Fibroblast of skin of right quadriceps (primary cell): ENCODE results near the gene RAB7B.
"Not testable (repeated sequence)": the region's sequence is repeated elsewhere in the genome, so short reads cannot be mapped to it uniquely, and the experiment has no call there.

Experiments
- DNase-seq: peaks from one replicate; pipeline ENCODE4 v3.0.0-alpha.2; 2013

Gene RAB7B

DNA sequence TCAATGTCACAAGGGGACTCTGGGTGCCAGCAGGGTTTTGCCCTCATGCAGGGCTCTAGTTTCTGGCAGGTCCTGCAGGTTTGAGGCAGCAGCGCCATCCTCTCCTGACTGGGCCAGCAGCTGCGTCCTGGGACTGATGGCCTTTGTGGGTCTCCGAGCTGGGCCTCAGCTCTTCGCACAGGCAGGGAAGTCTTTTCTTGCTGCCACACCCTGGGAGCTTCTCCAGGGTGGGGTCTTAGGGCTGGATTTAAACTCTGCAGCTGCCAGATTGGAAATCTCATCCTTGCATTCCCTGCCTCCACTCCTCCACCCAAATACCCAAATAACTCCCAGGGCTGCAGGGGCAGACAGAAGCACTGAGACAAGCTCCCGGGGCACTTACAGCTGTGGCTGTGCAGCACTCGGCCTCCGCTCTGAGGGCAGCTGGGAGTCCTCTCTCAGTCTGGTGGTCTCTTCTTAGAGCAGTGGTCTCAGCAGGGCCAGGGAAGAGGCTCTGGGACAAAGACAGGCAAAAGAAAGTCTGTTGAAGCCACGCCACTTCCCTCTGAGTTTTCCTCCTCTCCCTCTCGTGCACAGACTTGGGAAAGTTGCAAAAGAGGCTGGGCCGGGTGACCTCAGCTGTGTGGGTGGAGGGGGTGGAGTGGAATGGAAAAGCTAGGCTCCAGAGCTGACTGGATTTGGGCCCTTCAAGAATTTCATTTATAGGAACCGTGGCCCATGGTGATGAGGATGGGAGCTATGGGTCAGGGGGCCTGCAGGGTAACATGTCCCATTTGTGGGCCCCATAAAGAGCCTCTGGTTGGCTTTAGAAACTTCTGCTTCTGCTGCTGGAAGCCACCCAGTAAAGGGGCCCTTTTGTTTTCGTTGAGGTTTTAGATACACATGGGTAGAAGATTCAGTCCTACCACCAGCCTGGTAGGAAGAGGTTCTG, at the start of gene RAB7B:
TSS of gene RAB7B (minus strand) at position 525 of the 931 bp plus-strand sequence. CDS start 9,260 bp downstream, outside the sequence.
- peak; percentile 73 for DNase-seq

DNA sequence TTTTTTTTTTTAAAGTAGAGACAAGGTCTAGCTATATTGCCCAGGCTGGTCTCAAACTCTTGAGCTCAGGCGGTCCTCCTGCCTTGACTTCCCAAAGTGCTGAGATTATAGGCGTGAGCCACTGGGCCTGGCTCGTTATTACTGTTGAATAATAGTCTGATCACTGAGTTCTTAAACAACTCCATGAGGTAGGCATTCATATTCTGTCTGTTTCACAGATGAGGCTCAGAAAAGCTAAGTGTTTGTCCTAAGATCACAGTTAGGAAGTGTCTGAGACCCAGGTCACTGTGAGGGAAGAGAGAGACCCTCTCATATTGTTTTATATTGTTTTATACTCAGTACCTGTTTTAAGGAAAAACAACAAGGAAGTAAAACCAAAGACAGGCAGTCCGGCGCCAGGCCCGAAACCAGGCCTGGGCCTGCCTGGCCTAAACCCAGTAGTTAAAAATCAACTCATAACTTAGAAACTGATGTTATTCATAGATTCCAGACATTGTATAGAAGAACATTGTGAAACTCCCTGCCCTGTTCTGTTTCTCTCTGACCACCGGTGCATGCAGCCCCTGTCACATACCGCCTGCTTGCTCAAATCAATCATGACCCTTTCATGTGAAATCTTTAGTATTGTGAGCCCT, 49.2 kb upstream of the RAB7B start:
- not testable (repeated sequence) for DNase-seq

DNA sequence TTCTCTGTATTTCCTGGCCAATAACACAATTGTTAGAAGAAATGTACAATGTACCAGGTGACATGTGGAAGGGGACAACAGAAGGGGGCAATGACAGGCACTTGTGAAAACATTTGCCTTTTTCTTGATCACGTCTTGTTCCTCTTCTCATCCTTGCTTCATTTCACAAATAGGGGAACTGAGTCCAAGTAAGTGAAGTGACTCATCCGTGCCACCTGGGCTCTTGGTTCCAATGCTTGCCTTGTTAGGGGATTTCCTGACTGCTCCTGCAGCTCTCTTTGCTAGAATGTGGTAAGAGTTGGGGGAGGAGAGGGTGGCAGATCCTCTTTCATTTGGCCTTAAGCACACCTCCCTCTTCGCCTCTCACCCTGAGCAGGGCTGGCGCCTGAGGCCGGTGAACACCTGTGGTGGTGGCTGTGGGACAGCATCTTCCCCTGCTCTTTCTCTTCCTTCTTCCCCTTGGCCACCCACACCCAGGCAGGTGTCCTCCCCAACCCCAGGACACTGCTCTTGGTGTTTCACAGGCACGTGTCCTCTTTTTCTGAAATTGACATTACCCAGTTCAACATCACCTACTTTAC, 47.5 kb upstream of the RAB7B start:
- DNase-seq = no peak

GRCh38 chr1:206049919-206050600, 46.9 kb upstream of the RAB7B start:
- no peak for DNase-seq

DNA sequence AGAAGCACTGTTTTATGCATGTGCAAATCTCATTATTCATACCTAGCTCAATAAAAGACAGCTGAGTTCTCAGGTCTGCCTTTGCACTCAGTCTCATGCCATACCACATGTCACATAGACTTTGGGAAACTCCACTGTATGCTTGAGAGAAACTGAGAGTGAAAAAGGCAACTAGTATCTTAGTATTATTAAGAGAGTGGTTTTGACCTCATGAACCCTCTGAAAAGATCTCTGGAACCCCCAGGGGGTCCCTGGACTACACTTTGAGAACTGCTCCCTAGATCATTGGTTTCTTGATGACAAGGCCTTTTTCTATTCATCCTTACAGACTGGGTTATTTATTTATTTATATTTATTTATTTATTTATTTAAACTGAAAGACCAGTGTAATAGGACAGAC, 46.1 kb upstream of the RAB7B start:
- DNase-seq = no peak

DNA sequence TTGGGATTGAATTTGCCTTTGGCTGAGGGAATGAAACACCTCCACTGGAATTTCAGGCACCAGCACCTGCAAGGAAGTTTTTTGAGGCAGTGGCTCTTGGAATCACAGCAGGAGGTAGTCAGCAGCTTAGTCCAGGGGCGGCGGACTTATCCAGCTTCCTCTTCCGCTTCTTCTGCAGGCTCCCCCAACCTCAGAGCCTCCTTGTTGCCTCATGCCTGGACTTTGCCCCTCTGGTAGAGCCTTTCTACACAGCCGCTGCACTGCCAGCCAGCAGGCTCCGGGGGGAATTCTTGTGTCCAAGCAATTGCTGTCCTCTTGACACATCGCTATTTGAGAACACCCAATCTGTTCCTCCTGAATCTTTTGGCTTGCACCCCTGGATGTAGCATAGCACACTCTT, 45.4 kb upstream of the RAB7B start:
- no peak for DNase-seq

DNA sequence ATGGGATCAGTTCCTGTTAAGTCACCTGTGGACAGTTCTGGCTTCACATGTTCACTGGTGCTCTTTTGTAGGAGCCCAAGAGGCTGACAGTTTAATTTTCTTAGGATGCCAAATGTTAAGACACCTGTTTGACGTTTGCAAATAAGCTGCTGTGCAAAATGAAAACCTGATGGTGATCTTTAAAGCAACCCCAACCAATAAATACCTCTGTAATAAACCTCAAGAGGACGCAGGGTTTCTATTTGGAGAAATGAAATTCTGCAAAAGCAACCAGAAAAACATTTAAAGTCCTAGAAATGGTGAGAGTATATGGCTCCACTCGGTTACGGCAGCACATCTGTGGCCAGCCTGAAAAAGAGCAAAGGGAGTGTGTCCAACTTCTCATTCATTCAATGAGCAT, 44.1 kb upstream of the RAB7B start:
- no peak for DNase-seq

GRCh38 chr1:206041640-206042039, 38.4 kb upstream of the RAB7B start:
- DNase-seq = no peak

- no peak for DNase-seq
Measured at GRCh38 chr1:206040328-206040727, 37.1 kb upstream of the RAB7B start.

- no peak for DNase-seq
Measured at GRCh38 chr1:206039046-206039973, 36.1 kb upstream of the RAB7B start.

DNA sequence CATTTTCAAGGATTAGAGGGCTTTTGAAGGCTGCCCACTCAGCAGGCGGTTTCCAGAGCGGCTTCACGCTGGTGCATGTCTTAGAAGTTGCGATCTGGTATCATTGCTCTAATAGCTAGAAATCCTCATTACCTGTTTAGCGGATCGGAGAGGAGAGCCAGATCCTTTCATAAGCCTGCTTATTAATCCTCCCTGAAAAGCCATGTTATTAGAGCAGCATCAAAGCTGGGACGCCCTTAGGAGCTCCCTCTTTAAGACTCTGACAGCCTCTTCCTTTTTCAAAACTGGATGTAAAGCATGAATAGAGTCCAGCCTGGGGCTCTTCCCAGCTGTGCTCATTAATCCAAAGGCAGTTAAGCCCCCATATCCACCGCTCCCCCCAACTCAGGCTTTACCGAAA, 34.4 kb upstream of the RAB7B start:
- no peak for DNase-seq

GRCh38 chr1:206036663-206037455, 33.7 kb upstream of the RAB7B start:
- DNase-seq = no peak

- DNase-seq = no peak
Measured at GRCh38 chr1:206035027-206035426, 31.8 kb upstream of the RAB7B start.

DNA sequence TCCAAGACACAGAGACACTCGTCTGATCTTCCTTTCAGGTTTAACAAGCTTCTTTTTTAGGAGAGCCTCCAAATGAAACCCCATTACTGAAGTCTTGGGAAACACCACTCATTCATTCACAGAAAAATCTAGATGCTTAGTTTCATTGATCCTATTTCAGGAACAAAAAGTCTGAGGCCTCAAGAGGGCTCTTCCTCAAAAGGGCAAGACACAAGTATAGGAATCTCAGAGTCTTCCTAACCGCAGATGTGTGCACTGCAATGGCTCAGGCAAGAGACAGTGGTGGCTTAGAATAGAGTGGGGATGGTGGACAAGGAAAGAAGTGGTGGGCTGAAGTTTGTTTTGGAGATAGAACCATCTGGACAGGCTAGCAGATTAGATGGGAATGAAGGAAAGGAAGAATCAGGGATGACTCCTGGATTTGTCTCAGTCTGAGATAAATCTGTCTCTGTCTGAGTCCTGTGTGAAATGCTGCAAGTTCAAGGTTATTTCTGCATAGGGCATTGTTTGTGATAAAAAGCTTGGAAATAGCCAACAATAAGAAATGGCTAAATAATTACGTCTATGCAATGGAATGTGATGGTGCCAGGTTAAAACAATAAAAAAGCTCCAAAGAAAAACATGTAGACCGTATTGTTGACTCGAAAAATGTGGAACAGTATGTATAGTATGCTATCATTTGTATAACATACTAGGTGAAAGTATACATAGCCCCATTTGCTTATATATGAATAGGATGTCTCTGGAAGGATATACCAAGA, 29.4 kb upstream of the RAB7B start:
- DNase-seq = no peak

- peak; percentile 56 for DNase-seq
Measured at GRCh38 chr1:206030714-206031113, 27.5 kb upstream of the RAB7B start.

DNA sequence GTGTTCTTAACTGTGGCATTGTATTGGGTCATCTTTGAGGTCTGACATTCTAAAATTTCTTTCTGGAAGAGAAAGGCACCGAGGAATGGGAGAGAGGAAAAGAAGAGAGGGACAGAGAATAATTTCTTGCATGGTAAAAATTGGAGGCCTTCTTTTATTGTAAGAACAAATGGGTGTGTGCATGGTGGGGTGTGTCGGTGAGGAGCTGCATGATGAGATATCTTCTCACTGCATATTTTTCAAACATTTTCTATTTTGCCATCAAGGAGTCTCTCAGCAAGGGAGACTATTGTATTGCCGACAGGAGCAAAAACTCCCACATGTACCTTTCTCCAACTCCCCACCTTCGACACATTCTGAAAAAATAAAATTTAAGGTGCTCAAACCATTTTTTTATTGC, 27.0 kb upstream of the RAB7B start:
- no peak for DNase-seq

DNA sequence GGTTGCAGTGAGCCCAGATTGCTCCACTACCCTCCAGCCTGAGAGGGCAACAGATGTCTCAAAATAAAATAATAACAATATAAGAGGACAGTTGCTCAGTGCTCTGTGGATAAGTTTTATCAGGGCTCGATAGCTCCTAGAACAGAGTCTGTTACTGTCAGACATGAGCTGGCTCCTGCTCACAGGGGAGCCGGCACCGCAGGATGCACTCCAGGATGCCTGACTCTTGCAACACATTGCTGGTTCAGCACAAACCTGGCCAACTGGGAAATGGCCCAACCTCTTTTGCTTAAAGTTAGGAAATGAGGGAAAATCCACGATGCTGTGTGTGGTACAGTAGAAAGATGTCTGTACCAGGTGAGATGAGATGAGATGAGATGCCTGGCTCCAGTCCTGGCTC, 26.3 kb upstream of the RAB7B start:
- DNase-seq = peak; percentile 23

- DNase-seq = no peak
Measured at GRCh38 chr1:206025283-206025820, 22.2 kb upstream of the RAB7B start.

DNA sequence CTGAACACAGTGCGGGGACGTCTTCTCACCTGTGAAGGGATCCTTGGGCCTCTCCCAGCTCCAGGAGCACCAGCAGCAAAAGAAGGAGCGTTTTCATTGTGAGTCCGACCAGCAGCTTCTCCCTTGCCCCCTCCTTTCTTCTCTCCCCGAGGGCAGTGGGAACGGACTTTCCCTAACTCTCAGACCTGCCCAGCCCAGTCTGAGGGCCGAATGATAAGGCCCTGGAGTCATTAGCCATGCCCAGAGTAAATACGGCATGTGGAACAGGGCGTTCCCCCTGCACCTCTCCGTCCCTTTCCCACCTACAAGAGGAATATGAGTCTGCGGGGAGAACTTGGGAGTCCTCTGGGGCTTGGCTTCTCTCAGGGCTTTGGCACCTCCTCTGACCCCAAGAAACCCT, 20.5 kb upstream of the RAB7B start, which contains the start of gene CTSE:
TSS of gene CTSE (minus strand) at position 201 of the 400 bp plus-strand sequence. CDS start at position 97, 104 bp downstream.
- DNase-seq = no peak

GRCh38 chr1:206022766-206023165, 19.6 kb upstream of the RAB7B start:
- no peak for DNase-seq
